ENCODE data around the gene BTBD18.
A peak's percentile ranks its signal among the peaks of the same experiment; 100 is the strongest.

BTBD18 gene

DNA sequence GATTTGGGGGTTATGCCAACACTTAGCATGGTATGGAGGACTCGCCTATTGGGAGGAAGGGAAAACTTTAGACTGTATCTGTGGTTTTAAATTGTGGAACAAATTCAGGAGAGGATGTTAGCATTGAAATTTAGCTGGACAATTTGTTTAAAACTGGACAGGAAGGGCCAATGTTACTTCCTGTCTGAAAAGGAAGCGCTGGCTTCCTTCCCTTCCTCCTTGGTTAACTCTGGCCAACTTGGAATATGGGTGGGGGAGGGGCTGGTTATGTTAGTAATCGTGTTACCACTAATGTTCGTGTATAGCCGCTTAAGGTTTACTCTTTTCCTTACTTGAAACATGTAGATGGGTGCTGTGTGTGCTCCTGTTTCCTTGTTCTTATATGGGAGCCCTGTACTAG lies 23.9 kb upstream of the BTBD18 start:
- DNase-seq, result no peak

GRCh38 chr11:57773026-57773598 lies 21.5 kb upstream of the BTBD18 start:
- DNase-seq, result no peak

GRCh38 chr11:57772562-57772961 lies 20.9 kb upstream of the BTBD18 start:
- no peak for DNase-seq

GRCh38 chr11:57771365-57771764 lies 19.7 kb upstream of the BTBD18 start:
- DNase-seq, result no peak

- no peak for DNase-seq
Measured at GRCh38 chr11:57770793-57771192, 19.2 kb upstream of the BTBD18 start.

- no peak for DNase-seq
Measured at GRCh38 chr11:57764972-57765371, 13.4 kb upstream of the BTBD18 start.

DNA sequence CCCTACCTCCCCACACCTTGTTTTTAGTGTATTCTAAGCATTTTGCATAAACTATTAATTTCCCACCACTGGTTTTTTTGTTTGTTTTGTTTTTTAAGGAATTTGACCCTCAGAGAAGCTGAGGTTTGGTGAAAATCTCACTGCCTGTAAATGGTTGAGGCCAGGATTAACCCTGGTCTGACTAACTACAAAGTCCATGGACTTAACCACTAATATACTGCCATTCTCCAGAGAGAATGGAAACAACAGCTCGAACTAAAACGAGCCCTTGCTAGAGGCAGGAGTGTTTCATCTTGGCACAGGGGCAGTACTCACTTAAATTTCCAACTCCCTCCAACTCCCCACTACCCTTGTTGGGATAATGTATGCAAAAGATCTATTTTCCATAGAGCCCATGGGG lies 12.9 kb upstream of the BTBD18 start:
- no peak for DNase-seq

- no peak for DNase-seq
Measured at GRCh38 chr11:57764021-57764420, 12.4 kb upstream of the BTBD18 start.

DNA sequence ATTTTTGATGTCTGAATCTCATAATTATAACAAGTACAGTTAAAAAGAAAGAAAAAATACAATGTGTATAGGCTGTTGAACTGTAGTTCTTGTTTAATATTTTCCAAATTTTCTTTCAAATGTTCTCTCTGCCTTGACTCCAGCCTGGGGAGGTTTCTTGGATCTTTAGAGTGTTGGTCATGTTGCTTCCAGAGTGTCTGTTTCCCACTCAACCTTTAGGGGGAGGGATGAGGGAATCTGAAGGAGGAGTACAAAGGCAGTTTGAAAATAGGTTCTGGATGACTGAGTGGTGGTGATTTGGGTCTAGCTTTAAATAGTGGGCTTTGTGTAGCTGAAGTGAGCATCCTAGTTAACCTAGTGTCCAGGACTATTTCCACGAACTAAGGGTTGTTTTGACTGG lies 11.9 kb upstream of the BTBD18 start:
- DNase-seq, result no peak

DNA sequence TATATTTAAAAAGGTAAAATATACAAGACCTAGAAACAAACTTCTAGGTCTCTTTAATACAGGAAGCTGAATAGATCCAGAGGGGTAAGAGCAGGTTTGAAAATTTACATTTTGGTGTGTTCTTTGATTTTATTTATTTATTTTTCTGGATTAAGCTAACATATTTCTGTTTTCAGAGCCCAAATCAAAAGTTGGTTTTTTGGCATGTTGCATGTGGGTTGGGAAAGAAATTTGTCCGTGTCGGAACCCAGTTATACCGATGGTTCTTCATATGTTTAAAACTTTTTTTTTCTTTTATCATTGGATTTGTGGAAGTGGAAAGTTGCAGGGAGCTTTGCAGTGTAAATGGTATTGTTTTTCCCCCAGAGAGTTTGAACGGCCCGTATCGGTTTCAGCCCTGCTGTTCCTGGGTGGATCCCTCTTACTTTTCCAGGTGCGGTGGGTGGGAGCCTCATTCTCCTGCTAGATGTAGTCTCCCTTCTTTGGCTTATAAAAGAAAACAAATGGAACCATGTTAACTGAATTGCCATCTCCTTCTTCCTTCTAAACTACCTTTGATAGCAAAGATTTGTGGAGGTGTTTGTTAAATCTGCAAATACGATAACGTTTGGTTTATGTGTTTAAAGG lies 10.7 kb upstream of the BTBD18 start:
- DNase-seq, result no peak

- DNase-seq, result no peak
Measured at GRCh38 chr11:57761301-57762234, 9.9 kb upstream of the BTBD18 start, which contains the start of gene CTNND1. TSS of gene CTNND1 (plus strand) at chr11:57761802. CDS start at chr11:57791479, 29,677 bp downstream.

DNA sequence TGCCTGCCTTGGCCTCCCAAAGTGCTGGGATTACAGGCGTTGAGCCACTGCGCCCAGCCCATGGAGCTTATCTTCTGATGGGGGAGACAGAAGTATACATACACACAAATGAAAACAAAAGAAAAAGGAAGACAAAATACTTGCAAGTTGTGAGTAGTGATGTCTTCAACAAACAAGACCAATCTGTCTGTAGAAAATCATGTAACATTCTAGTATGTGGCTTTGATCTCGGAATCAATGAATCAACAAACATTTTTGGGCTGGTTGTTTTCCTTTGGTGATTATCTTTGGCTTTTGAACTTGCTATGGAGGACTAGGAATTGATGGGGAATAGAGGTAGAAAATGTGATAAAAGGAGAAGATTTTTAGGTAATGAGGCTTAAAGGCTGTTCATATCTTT lies 6.6 kb upstream of the BTBD18 start:
- no peak for DNase-seq

DNA sequence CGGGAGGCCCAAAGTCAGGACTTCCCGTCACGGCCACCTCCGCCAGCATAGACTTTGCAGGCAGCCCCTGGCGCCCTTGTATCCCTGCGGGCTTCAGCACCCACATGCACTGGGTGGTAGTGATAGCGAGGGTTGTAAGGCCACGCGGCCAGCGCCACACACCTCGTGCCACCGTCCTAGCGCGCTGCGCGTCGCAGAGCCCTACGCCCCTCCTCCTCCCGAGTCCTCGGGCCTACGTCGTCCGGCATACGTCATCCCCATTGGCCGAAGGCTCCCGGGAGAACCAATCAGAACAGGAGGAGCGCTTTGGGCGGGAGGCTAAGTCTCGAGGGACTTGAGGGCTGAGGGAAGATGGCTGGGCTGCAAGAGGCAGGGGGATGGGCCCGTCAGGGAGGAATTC lies 1.3 kb upstream of the BTBD18 start:
- no peak for DNase-seq

- DNase-seq, result no peak
Measured at GRCh38 chr11:57751176-57751575, 443 bp downstream of the BTBD18 start.

DNA sequence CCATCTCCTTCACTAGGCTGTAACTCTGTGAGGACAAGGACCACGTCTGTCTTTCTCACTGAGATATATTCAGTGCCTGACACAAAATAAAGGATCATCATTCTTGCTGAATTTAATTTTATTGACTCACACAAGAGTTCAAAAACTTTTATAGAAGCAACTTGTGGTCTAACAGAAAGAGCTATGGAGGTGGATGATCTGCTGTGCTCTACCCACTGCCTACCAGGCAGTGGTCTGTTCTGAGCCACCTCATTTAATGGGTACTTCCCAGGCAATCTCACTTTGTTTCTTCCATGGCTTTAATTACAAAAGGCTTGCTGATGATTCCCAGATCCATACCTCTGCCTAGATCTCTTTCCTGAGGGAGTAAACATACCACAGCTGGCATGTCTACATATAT lies 4.7 kb downstream of the BTBD18 start:
- no peak for DNase-seq

GRCh38 chr11:57745206-57745605 lies 6.4 kb downstream of the BTBD18 start:
- no peak for DNase-seq

- no peak for DNase-seq
Measured at GRCh38 chr11:57744357-57744756, 7.3 kb downstream of the BTBD18 start.

DNA sequence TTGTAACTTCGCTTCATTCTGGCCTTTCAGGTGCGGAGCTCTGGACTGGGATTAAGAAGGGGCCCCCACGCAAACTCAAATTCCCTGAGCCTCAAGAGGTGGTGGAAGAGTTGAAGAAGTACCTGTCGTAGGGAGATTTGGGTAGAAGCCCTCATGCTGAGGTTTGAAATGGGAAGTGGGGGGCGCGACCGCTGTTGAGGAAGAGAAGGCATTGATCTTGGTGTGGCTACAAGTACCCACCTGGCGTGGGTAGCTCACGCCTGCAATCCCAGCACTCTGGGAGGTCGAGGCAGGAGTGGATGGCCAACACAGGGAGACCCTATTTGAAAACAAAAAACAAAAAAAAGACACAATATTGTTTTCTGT lies 9.5 kb downstream of the BTBD18 start:
- no peak for DNase-seq

GRCh38 chr11:57741132-57742086 lies 10.2 kb downstream of the BTBD18 start, which contains the start of gene SELENOH:
TSS of gene SELENOH (plus strand) at chr11:57741491. CDS start at chr11:57741596, 105 bp downstream.
- peak; percentile 78 to 84 (median 79) for DNase-seq

- no peak for DNase-seq
Measured at GRCh38 chr11:57735619-57736298, 15.9 kb downstream of the BTBD18 start.

DNA sequence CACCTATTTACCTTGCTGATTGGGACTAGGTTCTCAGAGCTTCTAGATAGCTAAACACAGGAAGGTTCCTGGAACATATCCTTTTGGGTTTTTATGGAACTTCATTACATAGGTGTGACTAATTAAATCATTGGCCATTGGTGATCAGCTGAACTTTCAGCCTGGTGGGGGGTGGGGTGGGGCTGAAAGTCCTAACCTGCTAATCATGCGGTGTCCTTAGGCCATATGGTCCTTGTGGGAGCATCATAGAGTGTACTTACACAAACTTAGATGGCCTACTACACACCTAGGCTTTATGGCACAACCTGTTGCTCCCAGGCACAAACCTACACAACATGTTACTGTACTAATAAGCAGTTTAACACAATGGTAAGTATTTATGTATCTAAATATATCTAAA lies 19.0 kb downstream of the BTBD18 start:
- DNase-seq, result no peak

GRCh38 chr11:57729479-57729878 lies 22.1 kb downstream of the BTBD18 start:
- no peak for DNase-seq
